ENCODE results near the gene BPIFB4.

The BPIFB4 gene

GRCh38 chr20:33160681-33161080 is 81.2 kb downstream of the BPIFB4 start:
- H3K18ac ChIP-seq (ENCODE audit: low read length) = no peak overlapping the region
- H3K4me1 ChIP-seq (ENCODE audit: control insufficient read depth in 2 of 2, insufficient read depth in 1 of 2, low read depth in 1 of 2, low read length in 2 of 2) = no peaks in the 10 kb centered on the region
- H3K4me2 ChIP-seq (ENCODE audit: insufficient read depth, low read length, poor library complexity, severe bottlenecking) = no peak overlapping the region
- no peak overlapping the region for H4K91ac ChIP-seq (ENCODE audit: low read depth, low read length, poor library complexity)
- H3K9me3 ChIP-seq (replicated peaks in 1 of 2; ENCODE audit: control insufficient read depth in 2 of 2, insufficient read depth in 1 of 2, low read depth in 1 of 2, low read length in 2 of 2) = no peaks in the 10 kb centered on the region
- no peaks in the 10 kb centered on the region for H3K36me3 ChIP-seq (replicated peaks in 1 of 2; ENCODE audit: control insufficient read depth in 2 of 2, insufficient read depth in 2 of 2, low read length in 2 of 2)
- peak overlapping the region; percentile 18 for H3K9ac ChIP-seq (ENCODE audit: low read depth, low read length, poor library complexity)
- WGBS, 2 donors (ENCODE audit: extremely low coverage in 2 of 2, insufficient read length in 2 of 2, insufficient replicate concordance in 1 of 2) = no CpG with 5 or more reads among the region's 5 CpGs
- no peak overlapping the region for H3K14ac ChIP-seq (ENCODE audit: low read length)
- H2BK5ac ChIP-seq (ENCODE audit: low read length) = no peak overlapping the region
- H2BK12ac ChIP-seq (ENCODE audit: low read length) = no peak overlapping the region
- no peaks in the 10 kb centered on the region for H3K79me1 ChIP-seq (ENCODE audit: low read depth, low read length)
- H3K27ac ChIP-seq (replicated peaks; ENCODE audit: low read length) = no peak overlapping the region
- no peak overlapping the region for H3K4ac ChIP-seq (ENCODE audit: low read length)
- H3K23ac ChIP-seq (ENCODE audit: low read depth, low read length, poor library complexity) = no peak overlapping the region
- H2BK120ac ChIP-seq (ENCODE audit: low read depth, low read length) = no peak overlapping the region
- H2AK5ac ChIP-seq (ENCODE audit: low read depth, low read length) = no peak overlapping the region
- no peak for DNase-seq (ENCODE audit: low spot score)
- no peak overlapping the region for H4K8ac ChIP-seq (ENCODE audit: low read depth, low read length)
- no peak overlapping the region for H2AFZ ChIP-seq (ENCODE audit: low read length)
- no peak overlapping the region for H3K4me3 ChIP-seq (ENCODE audit: low read length in 2 of 2)
- H2BK15ac ChIP-seq (ENCODE audit: low read length) = no peak overlapping the region
- H3K27me3 ChIP-seq (ENCODE audit: control insufficient read depth in 3 of 3, insufficient read depth in 3 of 3, low read depth in 1 of 3, low read length in 3 of 3) = peaks cover 0 to 5% (median 0%) of the 10 kb centered on the region in 3 experiments
